Transverse colon (tissue), 4 donors: Measurements from ENCODE around the gene RIN3. TPM values are rescaled to one million over a fixed set of nuclear protein-coding genes. Genes with fewer than 3 reads are reported as not detected.

Experiments used
- DNase-seq: peaks from one replicate; pipeline ENCODE4 v3.0.0-alpha.2; 2019
- H3K27ac ChIP-seq, 4 donors: fragments of 200-600 bp; sonication (generic); 2 replicates each; pipeline ENCODE4 v1.5.1; 2016 to 2018; ENCODE audit warnings: inconsistent platforms in 4 of 4
- H3K27me3 ChIP-seq: fragments of 200-600 bp; sonication (generic); 2 replicates; pipeline ENCODE4 v1.5.1; 2017; ENCODE audit warnings: inconsistent platforms
- H3K36me3 ChIP-seq, 4 donors: fragments of 200-600 bp; sonication (generic); 2 replicates each; pipeline ENCODE4 v1.5.1; 2017 to 2019; ENCODE audit warnings: inconsistent platforms in 4 of 4
- H3K4me1 ChIP-seq, 4 donors: fragments of 200-600 bp; sonication (generic); 2 replicates each; pipeline ENCODE4 v1.5.1; 2017 to 2020; ENCODE audit warnings: inconsistent platforms in 4 of 4
- H3K4me3 ChIP-seq, 4 donors: fragments of 200-600 bp; sonication (generic); 1 replicate in 1 of 4; 2 replicates in 3 of 4; pipeline versions ENCODE4 v1.5.1 to v1.6.1; 2017 to 2019; ENCODE audit warnings: inconsistent platforms in 4 of 4
- H3K9me3 ChIP-seq, 2 donors: fragments of 200-600 bp; sonication (generic); 2 replicates each; pipeline ENCODE4 v1.5.1; 2017 to 2019; ENCODE audit warnings: inconsistent platforms in 2 of 2
- CTCF ChIP-seq, 5 experiments: fragments of 200-600 bp in 3 of 5; fragments of 450-650 bp in 2 of 5; sonication (generic) in 3 of 5; IDR thresholded peaks; 1 replicate in 2 of 5; 2 replicates in 3 of 5; pipeline ENCODE4 v1.5.1; 2016 to 2017; ENCODE audit warnings: antibody characterized with exemption in 5 of 5, inconsistent platforms in 3 of 5, mild to moderate bottlenecking in 2 of 5, moderate library complexity in 1 of 5
- EP300 ChIP-seq: sonication (generic); formaldehyde crosslinking; IDR thresholded peaks from one replicate; pipeline ENCODE4 v1.6.1; 2017; ENCODE audit warnings: antibody characterized with exemption, low read depth
- POLR2A ChIP-seq: fragments of 450-650 bp; IDR thresholded peaks from one replicate; pipeline ENCODE4 v1.6.1; 2016; ENCODE audit warnings: antibody characterized with exemption, mild to moderate bottlenecking, moderate library complexity
- POLR2AphosphoS5 ChIP-seq, 3 donors: sonication (generic); formaldehyde crosslinking; IDR thresholded peaks; one replicate each; pipeline ENCODE4 v1.6.1; 2016; ENCODE audit warnings: antibody characterized with exemption in 3 of 3
- WGBS, 2 donors: methylation state at CpG; one replicate each; pipeline ENCODE4 v1.1.5; 2018; ENCODE audit warnings: low coverage in 1 of 2; 5-methylcytosine and 5-hydroxymethylcytosine counted together
- in situ Hi-C, 4 donors: fragments of 200-750 bp; cut with MboI; loops; one replicate each; pipeline versions ENCODE4 v1.15.0 to v1.15.1; 2017; ENCODE audit warnings: low sequenced_read_pairs in 3 of 4, low pct_ligation_motif_present in 1 of 4, low pct_unique_long_range_greater_than_20kb in 1 of 4
- intact Hi-C: fragments of 100-400 bp; cut with DNase I; formaldehyde crosslinking; loops from one replicate; pipeline ENCODE4 v1.15.1; 2023; ENCODE audit warnings: low total_unique reads
- total RNA-seq, 4 donors: library from RNA; depleted of rRNA; stranded (reverse); fragments of >200 nt; gene quantifications; one replicate each; pipeline ENCODE4 v1.1.0, GENCODE V29; 2016

Gene RIN3
- total RNA-seq, 4 donors from 2014 or later = 16.2 to 24.3 (median 20.7) TPM

GRCh38 chr14:92481386-92481785 is 32.2 kb upstream of the RIN3 start:
- H3K4me3 ChIP-seq = no peak overlapping the region
- no peaks in the 10 kb centered on the region for H3K36me3 ChIP-seq
- no peaks in the 10 kb centered on the region for H3K9me3 ChIP-seq
- H3K27me3 ChIP-seq = no peaks in the 10 kb centered on the region
- DNase-seq = peak; percentile 5
- H3K27ac ChIP-seq = no peak overlapping the region
- H3K4me1 ChIP-seq = peaks cover 0 to 7% (median 0%) of the 10 kb centered on the region in 4 donors
- 44 to 50% methylated on average over 1 of the region's 1 CpG for WGBS, 2 donors
- in situ Hi-C loops (no loop called here), intact Hi-C loops (no loop called here)
- TF ChIP-seq EP300 = no peak
- TF ChIP-seq POLR2A = no peak
- TF ChIP-seq POLR2AphosphoS5 (IDR thresholded peaks at IDR 0.05) = no peak
- no peak for TF ChIP-seq CTCF (IDR thresholded peaks at IDR 0.05)

GRCh38 chr14:92481811-92482555 is 31.6 kb upstream of the RIN3 start:
- H3K4me1 ChIP-seq = peaks cover 0 to 7% (median 0%) of the 10 kb centered on the region in 4 donors
- intact Hi-C loops = no loop called here
- in situ Hi-C loops = no loop called here
- no peaks in the 10 kb centered on the region for H3K27me3 ChIP-seq
- H3K36me3 ChIP-seq = no peaks in the 10 kb centered on the region
- no peak for TF ChIP-seq EP300
- no peak for TF ChIP-seq POLR2A
- TF ChIP-seq CTCF (IDR thresholded peaks at IDR 0.05) = no peak
- TF ChIP-seq POLR2AphosphoS5 (IDR thresholded peaks at IDR 0.05) = no peak
- 29 to 46% methylated on average over 1 of the region's 1 CpG for WGBS, 2 donors
- no peak overlapping the region for H3K27ac ChIP-seq
- peak; percentile 4 for DNase-seq
- H3K9me3 ChIP-seq = no peaks in the 10 kb centered on the region
- H3K4me3 ChIP-seq = no peak overlapping the region

GRCh38 chr14:92482621-92483319 is 30.8 kb upstream of the RIN3 start:
- TF ChIP-seq CTCF (IDR thresholded peaks at IDR 0.05) (no peak), EP300 (no peak), POLR2A (no peak), POLR2AphosphoS5 (IDR thresholded peaks at IDR 0.05) (no peak)
- no peak overlapping the region for H3K4me3 ChIP-seq
- no peak overlapping the region for H3K27ac ChIP-seq
- H3K27me3 ChIP-seq = no peaks in the 10 kb centered on the region
- H3K9me3 ChIP-seq = no peaks in the 10 kb centered on the region
- peak; percentile 3 for DNase-seq
- intact Hi-C loops = no loop called here
- H3K4me1 ChIP-seq = peaks cover 0 to 7% (median 0%) of the 10 kb centered on the region in 4 donors
- 90 to 100% methylated on average over 3 to 9 of the region's 9 CpGs for WGBS, 2 donors
- no peaks in the 10 kb centered on the region for H3K36me3 ChIP-seq
- in situ Hi-C loops = no loop called here

- Histone ChIP-seq H3K27me3 (no peaks in the 10 kb centered on the region), H3K4me1 (peaks cover 0 to 7% (median 0%) of the 10 kb centered on the region in 4 donors), H3K9me3 (no peaks in the 10 kb centered on the region), H3K27ac (no peak overlapping the region), H3K4me3 (no peak overlapping the region), H3K36me3 (no peaks in the 10 kb centered on the region)
- in situ Hi-C loops = no loop called here
- WGBS, 2 donors = 78 to 100% methylated on average over 4 to 7 of the region's 7 CpGs
- intact Hi-C loops = no loop called here
- no peak for TF ChIP-seq EP300
- TF ChIP-seq POLR2AphosphoS5 (IDR thresholded peaks at IDR 0.05) = no peak
- no peak for TF ChIP-seq POLR2A
- no peak for TF ChIP-seq CTCF (IDR thresholded peaks at IDR 0.05)
- no peak for DNase-seq
Observed at GRCh38 chr14:92484132-92484823, 29.3 kb upstream of the RIN3 start.
